Measurements from ENCODE around the gene HNRNPCL1. TPM values are rescaled to one million over a fixed set of nuclear protein-coding genes. Genes with fewer than 3 reads are reported as not detected.
"Not testable (repeated sequence)": the region's sequence is repeated elsewhere in the genome, so short reads cannot be mapped to it uniquely, and the experiment has no call there.

HNRNPCL1 gene
- total RNA-seq: not detected
- total RNA-seq (2013): not detected

- ATAC-seq; H3K4me3 Mint-ChIP-seq; H3K36me3 ChIP-seq (ENCODE audit: control insufficient read depth, insufficient read depth, low read length); H3K27me3 ChIP-seq (ENCODE audit: control insufficient read depth, insufficient read depth, low read length); H3K9me3 ChIP-seq (ENCODE audit: control insufficient read depth, insufficient read depth, low read length); H3K9me3 Mint-ChIP-seq; H3K36me3 Mint-ChIP-seq; H3K4me1 ChIP-seq (ENCODE audit: control insufficient read depth, insufficient read depth, low read length); H3K4me3 ChIP-seq (ENCODE audit: low read length); H3K4me1 Mint-ChIP-seq; H3K27ac Mint-ChIP-seq; intact Hi-C loops (cut with micrococcal nuclease); H3K27ac ChIP-seq (ENCODE audit: low read length); DNase-seq: not testable (repeated sequence)
- 89% methylated on average over 3 of the region's 7 CpGs for WGBS (ENCODE audit: insufficient coverage)
- peaks cover 0 to 15% of the 10 kb centered on the region in 2 donors for H3K27me3 Mint-ChIP-seq (ENCODE audit: low read depth in 2 of 2)
Observed at GRCh38 chr1:12848620-12849019, at the start of gene HNRNPCL1. Gene HNRNPCL1, minus strand, starts transcription at chr1:12848720. Its CDS starts 431 bp downstream, at chr1:12848289.

- intact Hi-C loops (cut with micrococcal nuclease): not testable (repeated sequence)
Observed at GRCh38 chr1:12898170-12898569, 49.6 kb upstream of the HNRNPCL1 start, which contains the start of gene PRAMEF10. Gene PRAMEF10, minus strand, starts transcription at chr1:12898270. Its CDS starts 2,423 bp downstream, at chr1:12895847.

GRCh38 chr1:12886101-12886500 is 37.6 kb upstream of the HNRNPCL1 start, which contains the start of gene PRAMEF4:
Gene PRAMEF4, minus strand, starts transcription at chr1:12886201. Its CDS starts 2,807 bp downstream, at chr1:12883394.
- H3K27me3 ChIP-seq (ENCODE audit: control insufficient read depth, insufficient read depth, low read length); H3K27ac Mint-ChIP-seq; H3K36me3 ChIP-seq (ENCODE audit: control insufficient read depth, insufficient read depth, low read length); H3K4me3 ChIP-seq (ENCODE audit: low read length); intact Hi-C loops (cut with micrococcal nuclease); H3K9me3 Mint-ChIP-seq; DNase-seq; H3K9me3 ChIP-seq (ENCODE audit: control insufficient read depth, insufficient read depth, low read length); H3K4me1 ChIP-seq (ENCODE audit: control insufficient read depth, insufficient read depth, low read length); H3K36me3 Mint-ChIP-seq; H3K4me3 Mint-ChIP-seq; H3K27ac ChIP-seq (ENCODE audit: low read length); H3K27me3 Mint-ChIP-seq (ENCODE audit: low read depth in 2 of 2); H3K4me1 Mint-ChIP-seq; ATAC-seq: not testable (repeated sequence)
- 92% methylated on average over 2 of the region's 3 CpGs for WGBS (ENCODE audit: insufficient coverage)

More at GRCh38 chr1:12898170-12898569, 49.6 kb upstream of the HNRNPCL1 start, which contains the start of gene PRAMEF10:
- H3K9me3 ChIP-seq (ENCODE audit: control insufficient read depth, insufficient read depth, low read length); H3K4me1 ChIP-seq (ENCODE audit: control insufficient read depth, insufficient read depth, low read length); H3K36me3 ChIP-seq (ENCODE audit: control insufficient read depth, insufficient read depth, low read length); H3K9me3 Mint-ChIP-seq; H3K4me3 ChIP-seq (ENCODE audit: low read length); H3K27me3 ChIP-seq (ENCODE audit: control insufficient read depth, insufficient read depth, low read length); ATAC-seq; H3K27ac Mint-ChIP-seq; H3K27me3 Mint-ChIP-seq (ENCODE audit: low read depth in 2 of 2); H3K4me3 Mint-ChIP-seq; H3K4me1 Mint-ChIP-seq; H3K27ac ChIP-seq (ENCODE audit: low read length); DNase-seq; H3K36me3 Mint-ChIP-seq: not testable (repeated sequence)
- WGBS (ENCODE audit: insufficient coverage): no CpG with 5 or more reads among the region's 1 CpG

- H3K36me3 Mint-ChIP-seq; H3K4me1 Mint-ChIP-seq; H3K4me1 ChIP-seq (ENCODE audit: control insufficient read depth, insufficient read depth, low read length); H3K36me3 ChIP-seq (ENCODE audit: control insufficient read depth, insufficient read depth, low read length); H3K27me3 Mint-ChIP-seq (ENCODE audit: low read depth in 2 of 2); DNase-seq; H3K27ac ChIP-seq (ENCODE audit: low read length); H3K4me3 ChIP-seq (ENCODE audit: low read length); H3K27me3 ChIP-seq (ENCODE audit: control insufficient read depth, insufficient read depth, low read length); H3K27ac Mint-ChIP-seq; intact Hi-C loops (cut with micrococcal nuclease); ATAC-seq; H3K4me3 Mint-ChIP-seq; H3K9me3 ChIP-seq (ENCODE audit: control insufficient read depth, insufficient read depth, low read length); H3K9me3 Mint-ChIP-seq: not testable (repeated sequence)
- WGBS (ENCODE audit: insufficient coverage): 52% methylated on average over 3 of the region's 4 CpGs
Observed at GRCh38 chr1:12878453-12878852, 29.9 kb upstream of the HNRNPCL1 start.

- H3K4me1 Mint-ChIP-seq; H3K27ac ChIP-seq (ENCODE audit: low read length); H3K27me3 ChIP-seq (ENCODE audit: control insufficient read depth, insufficient read depth, low read length); ATAC-seq; intact Hi-C loops (cut with micrococcal nuclease); H3K27me3 Mint-ChIP-seq (ENCODE audit: low read depth in 2 of 2); H3K36me3 ChIP-seq (ENCODE audit: control insufficient read depth, insufficient read depth, low read length); H3K27ac Mint-ChIP-seq; H3K4me3 Mint-ChIP-seq; H3K4me3 ChIP-seq (ENCODE audit: low read length); H3K4me1 ChIP-seq (ENCODE audit: control insufficient read depth, insufficient read depth, low read length); H3K36me3 Mint-ChIP-seq; H3K9me3 ChIP-seq (ENCODE audit: control insufficient read depth, insufficient read depth, low read length); DNase-seq; H3K9me3 Mint-ChIP-seq: not testable (repeated sequence)
- WGBS (ENCODE audit: insufficient coverage): no CpG with 5 or more reads among the region's 7 CpGs
Observed at GRCh38 chr1:12863131-12863880, 14.8 kb upstream of the HNRNPCL1 start.

- H3K27ac Mint-ChIP-seq; H3K27me3 ChIP-seq (ENCODE audit: control insufficient read depth, insufficient read depth, low read length); H3K9me3 ChIP-seq (ENCODE audit: control insufficient read depth, insufficient read depth, low read length); H3K9me3 Mint-ChIP-seq; ATAC-seq; H3K36me3 ChIP-seq (ENCODE audit: control insufficient read depth, insufficient read depth, low read length); H3K4me1 Mint-ChIP-seq; H3K4me3 Mint-ChIP-seq; H3K36me3 Mint-ChIP-seq; intact Hi-C loops (cut with micrococcal nuclease); H3K4me1 ChIP-seq (ENCODE audit: control insufficient read depth, insufficient read depth, low read length); H3K27me3 Mint-ChIP-seq (ENCODE audit: low read depth in 2 of 2); H3K27ac ChIP-seq (ENCODE audit: low read length); DNase-seq; H3K4me3 ChIP-seq (ENCODE audit: low read length): not testable (repeated sequence)
- WGBS (ENCODE audit: insufficient coverage): no CpG with 5 or more reads among the region's 2 CpGs
Observed at GRCh38 chr1:12856786-12857185, 8.3 kb upstream of the HNRNPCL1 start, which contains the start of gene PRAMEF2. Gene PRAMEF2, plus strand, starts transcription at chr1:12857086. Its CDS starts 1,924 bp downstream, at chr1:12859010.
